NCI-H748 (cell line): ENCODE measurements around the gene HNF1B.

Experiments used
- DNase-seq: peaks from one replicate; lab custom pipeline; 2025; ENCODE audit not compliant: unreplicated experiment; lab: John Stamatoyannopoulos, UW

The HNF1B gene

GRCh38 chr17:37737081-37737480 is 7.8 kb downstream of the HNF1B start:
- no peak for DNase-seq

- DNase-seq = no peak
These were observed 8.4 kb downstream of the HNF1B start for GRCh38 chr17:37736428-37736827.

- DNase-seq = no peak
These were observed 9.7 kb downstream of the HNF1B start for GRCh38 chr17:37735165-37735564.

GRCh38 chr17:37732316-37732715 is 12.5 kb downstream of the HNF1B start:
- DNase-seq = no peak

GRCh38 chr17:37731056-37731455 is 13.8 kb downstream of the HNF1B start:
- DNase-seq = no peak

GRCh38 chr17:37729905-37730304 is 15.0 kb downstream of the HNF1B start:
- DNase-seq = no peak

- DNase-seq = no peak
These were observed 17.8 kb downstream of the HNF1B start for GRCh38 chr17:37726891-37727675.

- no peak for DNase-seq
These were observed 18.6 kb downstream of the HNF1B start for GRCh38 chr17:37726248-37726647.

GRCh38 chr17:37725601-37726146 is 19.2 kb downstream of the HNF1B start:
- no peak for DNase-seq

- no peak for DNase-seq
These were observed 19.8 kb downstream of the HNF1B start for GRCh38 chr17:37725021-37725595.

GRCh38 chr17:37720989-37721388 is 23.9 kb downstream of the HNF1B start:
- DNase-seq = peak; percentile 30

- no peak for DNase-seq
These were observed 25.0 kb downstream of the HNF1B start for GRCh38 chr17:37719866-37720265.

GRCh38 chr17:37718324-37719048 is 26.4 kb downstream of the HNF1B start:
- DNase-seq = no peak

- no peak for DNase-seq
These were observed 27.1 kb downstream of the HNF1B start for GRCh38 chr17:37717627-37718323.

GRCh38 chr17:37714897-37715296 is 30.0 kb downstream of the HNF1B start:
- DNase-seq = no peak

- peak; percentile 22 for DNase-seq
These were observed 31.2 kb downstream of the HNF1B start for GRCh38 chr17:37713624-37714023.

- peak; percentile 10 for DNase-seq
These were observed 31.8 kb downstream of the HNF1B start for GRCh38 chr17:37713028-37713431.

- peak; percentile 17 for DNase-seq
These were observed 33.7 kb downstream of the HNF1B start for GRCh38 chr17:37711113-37711512.

GRCh38 chr17:37710344-37710886 is 34.4 kb downstream of the HNF1B start:
- peak; percentile 99 for DNase-seq

- no peak for DNase-seq
These were observed 36.1 kb downstream of the HNF1B start for GRCh38 chr17:37708616-37709212.
